ENCODE results near the gene RAB31. TPM values are rescaled to one million over a fixed set of nuclear protein-coding genes. Genes with fewer than 3 reads are reported as not detected.

Gene RAB31
- total and polyA plus RNA-seq, 11 donors = 3.2 to 67.7 (median 12.8) TPM

DNA sequence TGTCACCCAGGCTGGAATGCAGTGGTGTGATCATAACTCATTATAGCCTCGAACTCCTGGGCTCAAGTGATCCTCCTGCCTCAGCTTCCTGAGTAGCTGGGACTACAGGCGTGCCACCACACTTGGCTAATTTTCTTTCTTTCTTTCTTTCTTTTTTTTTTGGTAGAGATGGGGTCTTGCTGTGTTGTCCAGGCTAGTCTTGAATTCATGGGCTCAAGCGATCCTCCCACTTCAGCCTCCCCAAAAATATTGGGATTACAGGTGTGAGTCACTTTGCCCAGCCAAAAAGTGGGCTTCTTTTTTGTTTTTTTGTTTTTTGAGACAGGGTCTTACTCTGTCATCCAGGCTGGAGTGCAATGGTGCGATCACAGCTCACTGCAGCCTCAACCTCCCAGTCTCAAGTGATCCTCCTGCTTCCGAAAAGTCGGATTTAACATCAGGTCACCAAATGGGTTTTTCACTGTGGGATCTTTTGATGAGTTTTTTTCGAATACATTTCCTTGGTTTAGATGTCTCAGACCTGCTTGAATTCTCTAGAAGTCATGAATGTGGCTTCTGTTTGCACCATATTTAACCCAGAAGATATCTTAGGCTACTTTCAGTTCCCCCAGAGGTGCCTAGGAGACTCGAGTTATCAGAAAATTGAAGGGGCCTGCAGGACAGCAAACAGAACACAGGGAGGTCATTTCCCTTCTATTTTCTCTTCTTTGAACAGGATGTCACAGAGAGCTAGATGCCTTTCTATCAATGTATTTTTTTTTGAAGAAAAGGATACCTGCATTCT lies 8.9 kb downstream of the RAB31 start:
- Histone ChIP-seq H3K4me3 (no peak overlapping the region), H3K9me3 (no peaks in the 10 kb centered on the region), H3K36me3 (peaks cover 0 to 7% (median 0%) of the 10 kb centered on the region in 9 donors), H3K27ac (no peak overlapping the region), H3K27me3 (no peaks in the 10 kb centered on the region), H3K4me1 (peaks cover 0 to 33% (median 0%) of the 10 kb centered on the region in 12 donors)
- no peak for DNase-seq
- TF ChIP-seq POLR2A (IDR thresholded peaks at IDR 0.05) = no peak
- TF ChIP-seq, protein P1, sequence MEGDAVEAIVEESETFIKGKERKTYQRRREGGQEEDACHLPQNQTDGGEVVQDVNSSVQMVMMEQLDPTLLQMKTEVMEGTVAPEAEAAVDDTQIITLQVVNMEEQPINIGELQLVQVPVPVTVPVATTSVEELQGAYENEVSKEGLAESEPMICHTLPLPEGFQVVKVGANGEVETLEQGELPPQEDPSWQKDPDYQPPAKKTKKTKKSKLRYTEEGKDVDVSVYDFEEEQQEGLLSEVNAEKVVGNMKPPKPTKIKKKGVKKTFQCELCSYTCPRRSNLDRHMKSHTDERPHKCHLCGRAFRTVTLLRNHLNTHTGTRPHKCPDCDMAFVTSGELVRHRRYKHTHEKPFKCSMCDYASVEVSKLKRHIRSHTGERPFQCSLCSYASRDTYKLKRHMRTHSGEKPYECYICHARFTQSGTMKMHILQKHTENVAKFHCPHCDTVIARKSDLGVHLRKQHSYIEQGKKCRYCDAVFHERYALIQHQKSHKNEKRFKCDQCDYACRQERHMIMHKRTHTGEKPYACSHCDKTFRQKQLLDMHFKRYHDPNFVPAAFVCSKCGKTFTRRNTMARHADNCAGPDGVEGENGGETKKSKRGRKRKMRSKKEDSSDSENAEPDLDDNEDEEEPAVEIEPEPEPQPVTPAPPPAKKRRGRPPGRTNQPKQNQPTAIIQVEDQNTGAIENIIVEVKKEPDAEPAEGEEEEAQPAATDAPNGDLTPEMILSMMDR (IDR thresholded peaks at IDR 0.05) = no peak
- WGBS, 4 donors = 80 to 85% (median 84%) methylated on average over 8 of the region's 8 CpGs
- ATAC-seq = no peak
- intact Hi-C loops (cut with DNase I) = loop anchor here in 1 of 10 donors (10.0 kb wide), 1 partner anchor 48 kb away; no protein-coding TSS in a partner anchor

DNA sequence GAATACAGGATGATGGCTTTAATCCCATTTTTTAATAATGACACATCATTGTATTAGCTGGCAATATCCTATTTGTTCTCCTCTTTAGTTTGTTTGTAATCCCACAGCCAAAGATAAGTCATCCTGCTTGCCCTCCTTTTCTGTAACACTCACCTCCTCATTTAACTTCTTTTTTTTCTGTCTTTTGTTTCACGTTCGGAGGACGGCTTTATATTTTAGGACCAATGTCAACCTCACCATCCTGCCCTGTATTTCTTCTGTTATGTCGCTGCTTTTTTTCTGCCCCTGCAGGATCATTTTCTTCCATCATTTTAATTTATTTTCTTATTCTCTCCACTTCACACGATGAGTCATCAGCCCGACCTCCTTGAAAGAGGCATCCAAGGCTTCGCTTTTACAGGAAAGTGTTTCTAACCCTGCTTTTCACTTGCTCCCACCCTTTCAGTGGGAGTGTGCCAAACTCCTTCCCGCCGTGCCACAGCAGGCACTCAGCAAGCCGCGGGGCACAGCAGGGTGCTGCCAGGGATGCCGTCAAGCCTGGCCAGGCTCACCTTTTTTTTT lies 11.4 kb downstream of the RAB31 start:
- H3K4me1 ChIP-seq = peaks cover 0 to 15% (median 0%) of the 10 kb centered on the region in 12 donors
- DNase-seq (no peak), ATAC-seq (no peak)
- no peak overlapping the region for H3K4me3 ChIP-seq
- WGBS, 4 donors = 69 to 75% (median 72%) methylated on average over 12 of the region's 12 CpGs
- H3K9me3 ChIP-seq = peaks cover 0 to 5% (median 0%) of the 10 kb centered on the region in 12 donors
- peak overlapping the region in 1 of 12 donors; percentile 14 for H3K27ac ChIP-seq
- no peaks in the 10 kb centered on the region for H3K27me3 ChIP-seq
- intact Hi-C loops (cut with DNase I) = loop anchor here in 1 of 10 donors (10.0 kb wide), 1 partner anchor 45 kb away; no protein-coding TSS in a partner anchor
- no peak for TF ChIP-seq POLR2A (IDR thresholded peaks at IDR 0.05)
- TF ChIP-seq, protein P1 (IDR thresholded peaks at IDR 0.05) = no peak
- H3K36me3 ChIP-seq = peaks cover 0 to 20% (median 0%) of the 10 kb centered on the region in 9 donors

DNA sequence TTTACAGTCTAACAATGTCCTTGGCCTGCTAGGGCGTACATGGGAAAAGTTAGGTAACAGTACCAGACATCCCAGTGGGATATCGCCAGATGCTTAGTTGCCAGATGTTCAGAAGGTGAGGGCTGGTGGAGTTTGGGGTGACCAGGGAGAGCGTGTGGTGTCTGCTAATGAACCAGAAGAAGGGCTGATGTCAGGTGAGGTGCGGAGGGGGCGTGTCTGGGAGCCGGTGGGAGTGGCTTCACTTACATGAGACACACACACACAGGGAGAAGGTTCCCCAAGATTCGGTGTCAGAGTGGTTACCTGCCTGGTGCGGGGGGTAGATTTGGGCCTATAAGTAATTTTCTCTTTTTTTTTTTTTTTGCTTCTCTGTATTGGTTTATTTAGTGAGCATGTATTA lies 12.2 kb downstream of the RAB31 start:
- Histone ChIP-seq H3K36me3 (peaks cover 0 to 23% (median 0%) of the 10 kb centered on the region in 9 donors), H3K4me3 (no peak overlapping the region), H3K27me3 (no peaks in the 10 kb centered on the region), H3K4me1 (peaks cover 0 to 15% (median 0%) of the 10 kb centered on the region in 12 donors), H3K27ac (no peak overlapping the region), H3K9me3 (peaks cover 0 to 10% (median 0%) of the 10 kb centered on the region in 12 donors)
- ATAC-seq (no peak), DNase-seq (no peak)
- intact Hi-C loops (cut with DNase I) = no loop called here
- no peak for TF ChIP-seq POLR2A (IDR thresholded peaks at IDR 0.05)
- TF ChIP-seq, protein P1 (IDR thresholded peaks at IDR 0.05) = no peak
- WGBS, 4 donors = 87 to 94% (median 90%) methylated on average over 8 of the region's 8 CpGs

DNA sequence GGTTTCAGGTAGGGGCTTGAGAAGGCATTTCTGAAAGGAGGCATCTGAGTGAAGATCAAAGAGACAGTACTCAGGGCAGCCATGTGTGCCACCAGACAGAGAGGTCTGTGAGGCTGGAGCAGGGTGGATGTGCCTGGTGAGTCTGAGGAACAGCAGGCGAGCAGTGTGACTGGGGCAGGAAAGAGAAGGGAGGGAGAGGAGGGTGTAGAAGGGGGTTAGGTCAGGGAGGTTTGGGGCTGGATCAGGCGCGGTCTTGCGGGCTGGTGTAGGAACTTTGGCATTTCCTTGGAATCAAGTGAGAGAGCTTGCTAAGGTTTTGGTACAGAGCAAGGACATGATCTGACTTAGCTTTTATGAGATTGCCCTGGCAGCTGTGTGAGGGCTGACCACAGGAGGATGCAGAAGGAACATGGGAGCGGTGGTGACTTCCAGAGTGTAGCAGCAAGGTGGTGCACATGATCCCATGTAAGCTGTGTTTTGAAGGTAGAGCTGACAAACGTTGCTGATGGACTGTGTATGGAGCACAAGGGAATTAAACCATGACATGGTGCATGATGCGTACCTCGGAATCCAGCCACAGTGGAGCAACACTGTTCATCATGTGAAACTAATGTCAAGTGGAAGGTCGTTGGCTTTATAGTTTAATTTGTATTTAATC lies 13.9 kb downstream of the RAB31 start:
- no peaks in the 10 kb centered on the region for H3K27me3 ChIP-seq
- intact Hi-C loops (cut with DNase I) = no loop called here
- no peak overlapping the region for H3K27ac ChIP-seq
- no peak overlapping the region for H3K4me3 ChIP-seq
- TF ChIP-seq, protein P1 (IDR thresholded peaks at IDR 0.05) = no peak
- no peak for TF ChIP-seq POLR2A (IDR thresholded peaks at IDR 0.05)
- peaks cover 0 to 10% (median 0%) of the 10 kb centered on the region in 12 donors for H3K9me3 ChIP-seq
- ATAC-seq (peak in 1 of 4 donors; percentile 39), DNase-seq (no peak)
- H3K4me1 ChIP-seq = peaks cover 0 to 8% (median 0%) of the 10 kb centered on the region in 12 donors
- H3K36me3 ChIP-seq = peaks cover 0 to 32% (median 0%) of the 10 kb centered on the region in 9 donors
- WGBS, 4 donors = 85 to 88% (median 87%) methylated on average over 9 of the region's 9 CpGs
